H9 (cell line): ENCODE results near the gene ZKSCAN3. TPM values are rescaled to one million over a fixed set of nuclear protein-coding genes. Genes with fewer than 3 reads are reported as not detected.
A peak's percentile ranks its signal among the peaks of the same experiment; 100 is the strongest.

Source experiments
- DNase-seq: peaks from one replicate; pipeline ENCODE4 v3.0.0-alpha.2; 2017
- H2AFZ ChIP-seq: one replicate; pipeline ENCODE4 v1.6.1; 2013; ENCODE audit warnings: mild to moderate bottlenecking, low read length, control low read depth, moderate library complexity
- H2AK5ac ChIP-seq: 2 replicates; pipeline ENCODE4 v1.6.1; 2013; ENCODE audit warnings: low read length, control low read depth, mixed read lengths; ENCODE audit not compliant: insufficient read length
- H2BK120ac ChIP-seq: one replicate; pipeline ENCODE4 v1.6.1; 2013; ENCODE audit warnings: low read depth, mild to moderate bottlenecking, low read length, control low read depth, inconsistent platforms; ENCODE audit not compliant: poor library complexity, severe bottlenecking
- H2BK12ac ChIP-seq: 2 replicates; pipeline ENCODE4 v1.6.1; 2013; ENCODE audit warnings: low read length, control low read depth, mixed read lengths, low read depth; ENCODE audit not compliant: insufficient read length
- H2BK15ac ChIP-seq: 2 replicates; pipeline ENCODE4 v1.6.1; 2013; ENCODE audit warnings: low read depth, low read length, control low read depth
- H2BK20ac ChIP-seq: one replicate; pipeline ENCODE4 v1.6.1; 2013; ENCODE audit warnings: low read depth, mild to moderate bottlenecking, low read length, control low read depth, inconsistent platforms; ENCODE audit not compliant: poor library complexity, severe bottlenecking
- H2BK5ac ChIP-seq: 2 replicates; pipeline ENCODE4 v1.6.1; 2013; ENCODE audit warnings: low read length, control low read depth, mixed read lengths; ENCODE audit not compliant: insufficient read length
- H3K14ac ChIP-seq: 2 replicates; pipeline ENCODE4 v1.6.1; 2013; ENCODE audit warnings: low read length, control low read depth; ENCODE audit not compliant: insufficient read depth
- H3K18ac ChIP-seq: 2 replicates; pipeline ENCODE4 v1.6.1; 2013; ENCODE audit warnings: low read depth, mild to moderate bottlenecking, mixed read lengths, low read length, control low read depth; ENCODE audit not compliant: insufficient read length
- H3K23ac ChIP-seq: 2 replicates; pipeline ENCODE4 v1.6.1; 2013; ENCODE audit warnings: low read length, control low read depth, mixed read lengths, low read depth; ENCODE audit not compliant: insufficient read length
- H3K23me2 ChIP-seq: 2 replicates; pipeline ENCODE4 v1.6.1; 2013; ENCODE audit warnings: low read depth, mild to moderate bottlenecking, mixed read lengths, low read length, control low read depth; ENCODE audit not compliant: insufficient read length, poor library complexity, severe bottlenecking
- H3K27ac ChIP-seq: 2 replicates; pipeline ENCODE4 v1.5.1; 2013; ENCODE audit warnings: low read length, control low read depth, mixed read lengths, low read depth; ENCODE audit not compliant: insufficient read length
- H3K27me3 ChIP-seq: 2 replicates; pipeline ENCODE4 v1.6.1; 2013; ENCODE audit warnings: low read length, control low read depth, inconsistent platforms; ENCODE audit not compliant: insufficient read depth
- H3K4ac ChIP-seq: 2 replicates; pipeline ENCODE4 v1.6.1; 2013; ENCODE audit warnings: low read depth, mild to moderate bottlenecking, control low read depth, inconsistent platforms, low read length, moderate library complexity
- H3K4me1 ChIP-seq: 2 replicates; pipeline ENCODE4 v1.6.1; 2013; ENCODE audit warnings: low read length, control low read depth, inconsistent platforms; ENCODE audit not compliant: insufficient read depth
- H3K4me2 ChIP-seq: 2 replicates; pipeline ENCODE4 v1.6.1; 2013; ENCODE audit warnings: low read length, control low read depth, mixed read lengths; ENCODE audit not compliant: insufficient read length, insufficient read depth
- H3K56ac ChIP-seq: 2 replicates; pipeline ENCODE4 v1.6.1; 2013; ENCODE audit warnings: low read depth, mild to moderate bottlenecking, mixed read lengths, low read length, control low read depth; ENCODE audit not compliant: insufficient read length
- H3K79me1 ChIP-seq: 2 replicates; pipeline ENCODE4 v1.6.1; 2013; ENCODE audit warnings: low read depth, mild to moderate bottlenecking, moderate library complexity, low read length, control low read depth, inconsistent platforms; ENCODE audit not compliant: insufficient read depth, poor library complexity, severe bottlenecking
- H3K79me2 ChIP-seq: 2 replicates; pipeline ENCODE4 v1.6.1; 2013; ENCODE audit warnings: low read length, control low read depth, inconsistent platforms; ENCODE audit not compliant: insufficient read depth
- H3K9ac ChIP-seq: 2 replicates; pipeline ENCODE4 v1.6.1; 2013; ENCODE audit warnings: low read length, control low read depth, mixed read lengths; ENCODE audit not compliant: insufficient read length; ENCODE audit errors: extremely low read depth
- H3K9me3 ChIP-seq: one replicate; pipeline ENCODE4 v1.6.1; 2013; ENCODE audit warnings: low read depth, low read length, inconsistent platforms; ENCODE audit not compliant: control insufficient read depth
- H3T11ph ChIP-seq: one replicate; pipeline ENCODE4 v1.6.1; 2013; ENCODE audit warnings: mild to moderate bottlenecking, low read length, control low read depth, inconsistent platforms
- H4K20me1 ChIP-seq: one replicate; pipeline ENCODE4 v1.6.1; 2013; ENCODE audit not compliant: control insufficient read depth, insufficient read length, insufficient read depth
- H4K5ac ChIP-seq: 2 replicates; pipeline ENCODE4 v1.6.1; 2013; ENCODE audit warnings: low read depth, mild to moderate bottlenecking, mixed read lengths, low read length, control low read depth; ENCODE audit not compliant: insufficient read length
- H4K8ac ChIP-seq: replicated peaks from 2 replicates; pipeline ENCODE4 v1.6.1; 2013; ENCODE audit warnings: low read length, control low read depth, mixed read lengths, low read depth; ENCODE audit not compliant: insufficient read length
- H4K91ac ChIP-seq: 2 replicates; pipeline ENCODE4 v1.6.1; 2013; ENCODE audit warnings: low read depth, mild to moderate bottlenecking, moderate library complexity, mixed read lengths, low read length, control low read depth; ENCODE audit not compliant: insufficient read length
- H3K27ac Mint-ChIP-seq, 3 experiments: 2 replicates in 2 of 3; 3 replicates in 1 of 3; pipeline ENCODE4 v1.8.0; 2020 to 2021; ENCODE audit warnings: mixed read lengths in 3 of 3, mild to moderate bottlenecking in 1 of 3, moderate library complexity in 1 of 3
- H3K27me3 Mint-ChIP-seq: 2 replicates; pipeline ENCODE4 v1.8.0; 2021; ENCODE audit warnings: low read depth, mild to moderate bottlenecking, moderate library complexity, mixed read lengths
- H3K36me3 Mint-ChIP-seq, 3 experiments: 2 replicates in 2 of 3; 3 replicates in 1 of 3; pipeline ENCODE4 v1.8.0; 2020 to 2021; ENCODE audit warnings: low read depth in 3 of 3, mixed read lengths in 3 of 3; ENCODE audit not compliant: insufficient read depth in 1 of 3
- H3K4me1 Mint-ChIP-seq, 2 experiments: 2 replicates each; pipeline ENCODE4 v1.8.0; 2020; ENCODE audit warnings: mixed read lengths in 2 of 2
- H3K4me3 Mint-ChIP-seq, 2 experiments: 2 replicates in 1 of 2; 3 replicates in 1 of 2; pipeline ENCODE4 v1.8.0; 2020 to 2021; ENCODE audit warnings: mild to moderate bottlenecking in 2 of 2, mixed read lengths in 2 of 2, moderate library complexity in 1 of 2
- H3K9me3 Mint-ChIP-seq, 2 experiments: 2 replicates in 1 of 2; 3 replicates in 1 of 2; pipeline ENCODE4 v1.8.0; 2020; ENCODE audit warnings: mild to moderate bottlenecking in 2 of 2, mixed read lengths in 2 of 2, moderate library complexity in 1 of 2
- CTCF ChIP-seq: fragments of 200-600 bp; sonication (generic); conservative IDR thresholded peaks from 3 replicates; pipeline ENCODE4 v1.8.0; 2021; ENCODE audit warnings: antibody characterized with exemption, mild to moderate bottlenecking
- WGBS: extraction: QIAGEN DNeasy Blood & Tissue Kit; methylation state at CpG from one replicate; pipeline ENCODE4 v1.1.7; 2013; ENCODE audit warnings: missing lambda C conversion rate, low lambda C conversion rate, mixed read lengths; ENCODE audit not compliant: insufficient read length; ENCODE audit errors: extremely low coverage; 5-methylcytosine and 5-hydroxymethylcytosine counted together
- total RNA-seq: library from RNA; stranded (reverse); gene quantifications from 2 replicates; pipeline ENCODE4 v1.2.1, GENCODE V29; 2021

ZKSCAN3 gene
- total RNA-seq, 1 experiment from 2014 or later, result 8.7 TPM

GRCh38 chr6:28351087-28351486, 1.3 kb downstream of the ZKSCAN3 start:
- H4K5ac ChIP-seq, result no peak overlapping the region
- no peak overlapping the region for H3T11ph ChIP-seq
- peaks cover 3% of the 10 kb centered on the region; the same call in 1 of the 2 replicates for H3K79me2 ChIP-seq
- no peak overlapping the region for H4K8ac ChIP-seq
- no peak overlapping the region for H3K14ac ChIP-seq
- no peak overlapping the region for H2AK5ac ChIP-seq
- no CpG with 5 or more reads among the region's 2 CpGs for WGBS
- Mint-ChIP-seq H3K4me3 (peak overlapping the region; percentile 97 to 100), H3K27me3 (peaks cover 10% of the 10 kb centered on the region), H3K36me3 (peaks cover 10 to 17% (median 16%) of the 10 kb centered on the region in 3 experiments), H3K4me1 (peaks cover 22 to 26% of the 10 kb centered on the region in 2 experiments), H3K27ac (no peak overlapping the region; a peak in 1 of 7 replicates), H3K9me3 (peaks cover 4 to 8% of the 10 kb centered on the region in 2 experiments; a peak in 4 of 5 replicates)
- no peak overlapping the region for H2BK5ac ChIP-seq
- H3K4me2 ChIP-seq, result peak overlapping the region; percentile 95
- H3K9me3 ChIP-seq, result no peaks in the 10 kb centered on the region
- DNase-seq, result no peak
- H3K23ac ChIP-seq, result no peak overlapping the region
- peaks cover 2% of the 10 kb centered on the region for H4K20me1 ChIP-seq
- H2BK120ac ChIP-seq, result no peak overlapping the region
- H3K9ac ChIP-seq, result peak overlapping the region; percentile 19
- no peak for TF ChIP-seq CTCF
- H2BK12ac ChIP-seq, result no peak overlapping the region
- no peak overlapping the region for H2BK15ac ChIP-seq
- no peak overlapping the region for H3K27ac ChIP-seq
- no peak overlapping the region for H3K18ac ChIP-seq
- H3K23me2 ChIP-seq, result peaks cover 11% of the 10 kb centered on the region
- H3K27me3 ChIP-seq, result no peaks in the 10 kb centered on the region; the same call in 1 of the 2 replicates
- no peak overlapping the region for H2BK20ac ChIP-seq
- H3K4ac ChIP-seq, result no peak overlapping the region
- H3K79me1 ChIP-seq, result peaks cover 6% of the 10 kb centered on the region
- peaks cover 3% of the 10 kb centered on the region; the same call in 1 of the 2 replicates for H3K4me1 ChIP-seq
- no peak overlapping the region for H2AFZ ChIP-seq
- no peak overlapping the region for H3K56ac ChIP-seq
- no peak overlapping the region for H4K91ac ChIP-seq
